Mesenchymal stem cell (in vitro differentiated cells and primary cell): ENCODE measurements around the gene PRKCZ.
A peak's percentile ranks its signal among the peaks of the same experiment; 100 is the strongest.

Experiments used
- DNase-seq: peaks from one replicate; pipeline ENCODE4 v3.0.0-alpha.2; 2013
- H2AFZ ChIP-seq: one replicate; pipeline ENCODE4 v1.6.1; 2013; ENCODE audit warnings: low read depth, mild to moderate bottlenecking, control low read depth, inconsistent platforms, low read length, moderate library complexity
- H2AK5ac ChIP-seq: 2 replicates; pipeline ENCODE4 v1.6.1; 2013; ENCODE audit warnings: low read length, moderate library complexity, mild to moderate bottlenecking, inconsistent platforms; ENCODE audit not compliant: severe bottlenecking
- H2BK120ac ChIP-seq: one replicate; pipeline ENCODE4 v1.6.1; 2013; ENCODE audit warnings: low read depth, mild to moderate bottlenecking, inconsistent platforms, low read length, moderate library complexity
- H2BK12ac ChIP-seq, 2 experiments: one replicate each; pipeline ENCODE4 v1.6.1; 2013; ENCODE audit warnings: inconsistent platforms in 2 of 2, low read length in 2 of 2, mild to moderate bottlenecking in 2 of 2, moderate library complexity in 2 of 2, control low read depth in 1 of 2
- H2BK15ac ChIP-seq: one replicate; pipeline ENCODE4 v1.6.1; 2013; ENCODE audit warnings: mild to moderate bottlenecking, low read depth, inconsistent platforms; ENCODE audit not compliant: poor library complexity, severe bottlenecking
- H2BK5ac ChIP-seq: 2 replicates; pipeline ENCODE4 v1.6.1; 2013; ENCODE audit warnings: low read depth, mild to moderate bottlenecking, low read length, control low read depth, inconsistent platforms; ENCODE audit not compliant: poor library complexity, severe bottlenecking
- H3K14ac ChIP-seq, 2 experiments: one replicate each; pipeline ENCODE4 v1.6.1; 2013; ENCODE audit warnings: inconsistent platforms in 2 of 2, low read length in 2 of 2, control low read depth in 1 of 2, mild to moderate bottlenecking in 1 of 2, moderate library complexity in 1 of 2
- H3K18ac ChIP-seq, 2 experiments: one replicate each; pipeline ENCODE4 v1.6.1; 2013; ENCODE audit warnings: inconsistent platforms in 2 of 2, low read length in 2 of 2, control low read depth in 1 of 2, low read depth in 1 of 2, mild to moderate bottlenecking in 1 of 2
- H3K23ac ChIP-seq, 2 experiments: one replicate each; pipeline ENCODE4 v1.6.1; 2013; ENCODE audit warnings: inconsistent platforms in 2 of 2, low read length in 2 of 2, mild to moderate bottlenecking in 2 of 2, moderate library complexity in 2 of 2, control low read depth in 1 of 2
- H3K27ac ChIP-seq: 2 replicates; pipeline ENCODE4 v1.5.1; 2013; ENCODE audit warnings: mild to moderate bottlenecking, moderate library complexity, low read length, control low read depth, inconsistent platforms; ENCODE audit not compliant: poor library complexity, severe bottlenecking
- H3K27me3 ChIP-seq, 2 experiments: 2 replicates each; pipeline versions ENCODE4 v1.6.1 to v1.7.0; 2013; ENCODE audit warnings: low read length in 2 of 2, mild to moderate bottlenecking in 2 of 2, moderate library complexity in 2 of 2, control low read depth in 1 of 2, inconsistent platforms in 1 of 2; ENCODE audit not compliant: control insufficient read depth in 1 of 2, insufficient read depth in 1 of 2
- H3K36me3 ChIP-seq, 2 experiments: 2 replicates each; pipeline versions ENCODE4 v1.6.1 to v1.7.0; 2013; ENCODE audit warnings: low read length in 2 of 2, control low read depth in 1 of 2, inconsistent platforms in 1 of 2, low read depth in 1 of 2, mild to moderate bottlenecking in 1 of 2; ENCODE audit not compliant: insufficient read depth in 2 of 2, control insufficient read depth in 1 of 2
- H3K4ac ChIP-seq, 2 experiments: one replicate each; pipeline ENCODE4 v1.6.1; 2013; ENCODE audit warnings: inconsistent platforms in 2 of 2, low read length in 2 of 2, mild to moderate bottlenecking in 2 of 2, moderate library complexity in 2 of 2, control low read depth in 1 of 2, low read depth in 1 of 2
- H3K4me1 ChIP-seq: 2 replicates; pipeline ENCODE4 v1.6.1; 2013; ENCODE audit warnings: low read depth, low read length, control low read depth; ENCODE audit not compliant: control insufficient read depth, insufficient read depth
- H3K4me2 ChIP-seq: 2 replicates; pipeline ENCODE4 v1.6.1; 2013; ENCODE audit warnings: low read length, mild to moderate bottlenecking, inconsistent platforms; ENCODE audit not compliant: poor library complexity, severe bottlenecking
- H3K4me3 ChIP-seq, 2 experiments: 2 replicates each; pipeline versions ENCODE4 v1.5.1 to v1.7.0; 2013; ENCODE audit warnings: low read length in 2 of 2, mild to moderate bottlenecking in 2 of 2, control low read depth in 1 of 2, low read depth in 1 of 2; ENCODE audit not compliant: insufficient read depth in 1 of 2
- H3K79me1 ChIP-seq: replicated peaks from 2 replicates; pipeline ENCODE4 v1.6.1; 2013; ENCODE audit warnings: mild to moderate bottlenecking, control low read depth, low read length, inconsistent platforms; ENCODE audit not compliant: poor library complexity, severe bottlenecking
- H3K9ac ChIP-seq: 2 replicates; pipeline ENCODE4 v1.7.0; 2013; ENCODE audit warnings: mild to moderate bottlenecking, low read length, moderate library complexity
- H3K9me3 ChIP-seq: 2 replicates; pipeline ENCODE4 v1.7.0; 2013; ENCODE audit warnings: mild to moderate bottlenecking, low read length; ENCODE audit not compliant: control insufficient read depth
- H4K8ac ChIP-seq: one replicate; pipeline ENCODE4 v1.6.1; 2013; ENCODE audit warnings: inconsistent platforms, mild to moderate bottlenecking, low read length, moderate library complexity
- H4K91ac ChIP-seq: one replicate; pipeline ENCODE4 v1.6.1; 2013; ENCODE audit warnings: mild to moderate bottlenecking, low read length, inconsistent platforms
- WGBS: methylation state at CpG from one replicate; pipeline ENCODE4 v1.1.7; 2013; ENCODE audit warnings: mixed read lengths; 5-methylcytosine and 5-hydroxymethylcytosine counted together

Gene PRKCZ

DNA sequence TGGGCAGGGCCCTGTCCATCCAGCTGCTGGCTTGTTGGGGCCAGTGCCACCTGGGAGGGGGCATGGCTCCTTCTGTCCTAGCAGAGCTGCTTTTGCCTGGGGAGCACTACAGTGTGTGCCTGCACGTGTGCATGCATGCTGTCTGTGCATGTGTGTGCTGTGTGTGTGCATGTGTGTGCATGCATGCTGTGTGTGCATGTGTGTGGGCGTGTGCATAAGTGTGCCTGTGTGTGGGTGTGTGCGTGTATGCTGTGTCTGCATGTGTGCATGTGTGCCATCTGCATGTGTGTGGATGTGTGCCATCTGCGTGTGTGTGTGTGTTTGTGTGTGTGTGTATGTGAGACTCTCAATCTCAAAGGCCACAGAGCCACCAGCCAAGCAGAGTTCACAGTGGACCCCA is 8.3 kb upstream of the PRKCZ start:
- H2AFZ ChIP-seq = no peak overlapping the region
- no peak for DNase-seq
- H3K4me1 ChIP-seq = peaks cover 10% of the 10 kb centered on the region
- peak overlapping the region in 1 of 2 experiments; percentile 20 for H3K4me3 ChIP-seq
- H3K27ac ChIP-seq = no peak overlapping the region
- peak overlapping the region in 1 of 2 experiments; percentile 17 for H2BK12ac ChIP-seq
- no peak overlapping the region for H3K23ac ChIP-seq
- H3K4me2 ChIP-seq = no peak overlapping the region
- no peaks in the 10 kb centered on the region for H3K36me3 ChIP-seq
- H3K9ac ChIP-seq = no peak overlapping the region
- H2BK15ac ChIP-seq = no peak overlapping the region
- H3K9me3 ChIP-seq = peaks cover 6% of the 10 kb centered on the region
- H3K79me1 ChIP-seq = no peaks in the 10 kb centered on the region
- H3K18ac ChIP-seq = no peak overlapping the region
- H4K91ac ChIP-seq = no peak overlapping the region
- peaks cover 45 to 62% of the 10 kb centered on the region in 2 experiments for H3K27me3 ChIP-seq
- peak overlapping the region in 1 of 2 experiments; percentile 93 for H3K14ac ChIP-seq
- no peak overlapping the region for H3K4ac ChIP-seq
- H2BK5ac ChIP-seq = no peak overlapping the region
- 88% methylated on average over 4 of the region's 4 CpGs for WGBS
- H4K8ac ChIP-seq = no peak overlapping the region
- no peak overlapping the region for H2AK5ac ChIP-seq
- H2BK120ac ChIP-seq = no peak overlapping the region

GRCh38 chr1:2042830-2043773 is 7.1 kb upstream of the PRKCZ start:
- Histone ChIP-seq H2BK120ac (no peak overlapping the region), H3K4ac (no peak overlapping the region), H2BK5ac (no peak overlapping the region), H3K27ac (no peak overlapping the region), H3K4me3 (no peak overlapping the region), H3K27me3 (peaks cover 33 to 61% of the 10 kb centered on the region in 2 experiments), H2BK12ac (no peak overlapping the region), H3K18ac (no peak overlapping the region), H3K4me1 (peaks cover 10% of the 10 kb centered on the region), H3K9ac (no peak overlapping the region), H4K91ac (no peak overlapping the region), H3K36me3 (no peaks in the 10 kb centered on the region), H3K23ac (no peak overlapping the region), H3K79me1 (no peaks in the 10 kb centered on the region), H2AK5ac (no peak overlapping the region), H2AFZ (no peak overlapping the region), H3K4me2 (no peak overlapping the region), H3K14ac (no peak overlapping the region), H2BK15ac (no peak overlapping the region), H3K9me3 (peaks cover 5% of the 10 kb centered on the region), H4K8ac (no peak overlapping the region)
- DNase-seq = no peak
- WGBS = 86% methylated on average over 41 of the region's 41 CpGs

DNA sequence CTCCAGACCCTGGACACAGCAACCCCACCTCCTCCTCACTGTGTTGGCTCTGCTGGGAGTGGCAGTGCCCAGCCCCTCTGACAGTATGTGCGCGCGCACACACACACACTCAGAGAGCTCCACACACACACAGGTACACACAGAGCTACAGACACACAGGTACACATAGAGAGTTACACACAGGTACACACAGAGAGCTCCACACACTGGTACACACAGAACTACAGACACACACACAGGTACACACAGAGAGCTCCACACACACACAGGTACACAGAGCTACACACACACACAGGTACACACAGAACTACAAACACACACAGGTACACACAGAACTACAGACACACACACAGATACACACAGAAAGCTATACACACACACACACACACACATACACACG is 6.3 kb upstream of the PRKCZ start:
- H2BK5ac ChIP-seq = no peak overlapping the region
- H3K27me3 ChIP-seq = peaks cover 25 to 61% of the 10 kb centered on the region in 2 experiments

DNA sequence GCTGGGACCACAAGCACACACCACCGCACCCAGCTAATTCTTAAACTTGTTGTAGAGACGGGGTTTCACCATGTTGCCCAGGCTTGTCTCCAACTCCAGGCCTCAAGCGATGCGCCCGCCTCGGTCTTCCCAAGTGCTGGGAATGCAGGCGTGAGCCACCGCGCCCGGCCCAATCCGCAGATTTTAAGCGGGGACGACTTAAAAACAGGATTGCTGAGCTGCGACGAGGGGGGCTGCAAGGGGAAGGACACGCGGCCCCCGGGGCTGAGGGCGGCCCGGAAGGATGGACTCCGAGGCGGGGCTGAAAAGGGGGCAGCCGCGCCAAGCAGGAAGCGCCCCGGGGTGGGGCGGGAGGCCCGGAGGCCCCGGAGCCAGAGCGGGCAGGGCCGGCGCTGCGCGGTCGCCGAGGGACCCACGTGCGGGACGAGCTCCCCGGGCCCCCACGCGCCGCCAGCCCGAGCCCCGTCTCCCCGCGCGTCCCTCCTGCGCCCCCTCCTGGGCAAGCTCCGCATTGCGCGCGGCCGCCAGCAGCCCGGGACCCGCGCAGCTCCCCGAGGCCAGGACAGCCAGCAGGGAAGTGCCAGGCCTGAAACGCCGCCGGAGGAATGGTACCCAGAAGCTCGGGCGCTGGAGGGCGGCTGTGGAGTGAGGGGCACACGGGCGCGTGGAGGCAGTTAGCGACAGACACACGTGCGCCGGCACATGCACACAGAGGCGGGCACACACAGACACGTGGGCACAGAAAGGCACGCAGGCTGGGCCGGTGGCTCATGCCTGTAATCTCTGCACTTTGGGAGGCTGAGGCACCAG is 5.5 kb upstream of the PRKCZ start:
- Histone ChIP-seq H2BK120ac (no peak overlapping the region), H3K18ac (no peak overlapping the region), H3K23ac (no peak overlapping the region), H3K4me2 (peak overlapping the region; percentile 69), H3K4me3 (peak overlapping the region; percentile 10 to 56), H3K9me3 (no peaks in the 10 kb centered on the region), H3K4ac (no peak overlapping the region), H2BK12ac (no peak overlapping the region), H3K14ac (peak overlapping the region in 1 of 2 experiments; percentile 83), H3K79me1 (peaks cover 2% of the 10 kb centered on the region), H2BK5ac (no peak overlapping the region), H3K4me1 (peaks cover 17% of the 10 kb centered on the region), H3K9ac (peak overlapping the region; percentile 70), H2AFZ (peak overlapping the region; percentile 29), H3K27ac (no peak overlapping the region), H4K8ac (no peak overlapping the region), H4K91ac (no peak overlapping the region), H3K27me3 (peaks cover 24 to 62% of the 10 kb centered on the region in 2 experiments), H2AK5ac (no peak overlapping the region), H2BK15ac (no peak overlapping the region), H3K36me3 (no peaks in the 10 kb centered on the region)
- 22% methylated on average over 69 of the region's 75 CpGs for WGBS
- DNase-seq = peak; percentile 42

More for the DNA sequence above, 6.3 kb upstream of the PRKCZ start:
- no peak overlapping the region for H3K9ac ChIP-seq
- no peaks in the 10 kb centered on the region for H3K79me1 ChIP-seq
- no peak overlapping the region for H2BK15ac ChIP-seq
- H3K23ac ChIP-seq = no peak overlapping the region
- H2BK12ac ChIP-seq = no peak overlapping the region
- H2BK120ac ChIP-seq = no peak overlapping the region
- no peak overlapping the region for H3K27ac ChIP-seq
- no peak overlapping the region for H3K18ac ChIP-seq
- peaks cover 10% of the 10 kb centered on the region for H3K4me1 ChIP-seq
- H4K91ac ChIP-seq = no peak overlapping the region
- no peak overlapping the region for H3K4me2 ChIP-seq
- no peak overlapping the region for H2AK5ac ChIP-seq
- no peak overlapping the region for H3K14ac ChIP-seq
- WGBS = 98% methylated on average over 3 of the region's 4 CpGs
- no peak overlapping the region for H3K4me3 ChIP-seq
- H3K4ac ChIP-seq = no peak overlapping the region
- H3K36me3 ChIP-seq = no peaks in the 10 kb centered on the region
- no peaks in the 10 kb centered on the region for H3K9me3 ChIP-seq
- no peak for DNase-seq
- H4K8ac ChIP-seq = no peak overlapping the region
- no peak overlapping the region for H2AFZ ChIP-seq
